Measurements from ENCODE around the gene NEUROD1. TPM values are rescaled to one million over a fixed set of nuclear protein-coding genes. Genes with fewer than 3 reads are reported as not detected.

The NEUROD1 gene
- total and polyA plus RNA-seq, 3 experiments from 2014 or later = not detected

- Mint-ChIP-seq H3K27me3 (peaks cover 72 to 85% of the 10 kb centered on the region in 2 donors), H3K4me1 (peaks cover 35 to 48% (median 42%) of the 10 kb centered on the region in 3 donors), H3K27ac (peak overlapping the region in 1 of 8 donors; percentile 48), H3K36me3 (peaks cover 0 to 1% (median 0%) of the 10 kb centered on the region in 3 donors), H3K4me3 (peak overlapping the region in 6 of 7 donors; percentile 60 to 73 (median 66)), H3K9me3 (peaks cover 0 to 10% (median 9%) of the 10 kb centered on the region in 5 donors)
- ChIA-PET CTCF (no interaction called here), POLR2A (no interaction called here)
- H3K9me3 ChIP-seq (ENCODE audit: low read length) = no peaks in the 10 kb centered on the region
- H3K27me3 ChIP-seq (ENCODE audit: insufficient read depth, low read length, poor library complexity, severe bottlenecking) = peaks cover 55% of the 10 kb centered on the region
- no peak overlapping the region for H3K4me3 ChIP-seq (ENCODE audit: low read length)
- no peak for DNase-seq
- H3K27ac ChIP-seq (ENCODE audit: low read depth, low read length) = no peak overlapping the region
- no peaks in the 10 kb centered on the region for H3K36me3 ChIP-seq (ENCODE audit: insufficient read depth, low read length)
- H3K4me1 ChIP-seq (ENCODE audit: insufficient read depth, low read length) = peaks cover 19% of the 10 kb centered on the region
Measured at GRCh38 chr2:181683518-181684453, 3.5 kb upstream of the NEUROD1 start.

- Histone ChIP-seq H3K27ac (ENCODE audit: low read depth, low read length) (no peak overlapping the region), H3K4me1 (ENCODE audit: insufficient read depth, low read length) (peaks cover 19% of the 10 kb centered on the region), H3K36me3 (ENCODE audit: insufficient read depth, low read length) (no peaks in the 10 kb centered on the region), H3K27me3 (ENCODE audit: insufficient read depth, low read length, poor library complexity, severe bottlenecking) (peaks cover 61% of the 10 kb centered on the region), H3K4me3 (ENCODE audit: low read length) (no peak overlapping the region), H3K9me3 (ENCODE audit: low read length) (no peaks in the 10 kb centered on the region)
- Mint-ChIP-seq H3K27ac (peak overlapping the region in 1 of 8 donors; percentile 48), H3K27me3 (peaks cover 81 to 92% of the 10 kb centered on the region in 2 donors), H3K36me3 (peaks cover 0 to 1% (median 0%) of the 10 kb centered on the region in 3 donors), H3K9me3 (peaks cover 0 to 15% (median 12%) of the 10 kb centered on the region in 5 donors), H3K4me3 (peak overlapping the region in 6 of 7 donors; percentile 60 to 73 (median 66)), H3K4me1 (peaks cover 36 to 53% (median 45%) of the 10 kb centered on the region in 3 donors)
- ChIA-PET CTCF (no interaction called here), POLR2A (no interaction called here)
- DNase-seq = no peak
Measured at GRCh38 chr2:181682795-181683517, 2.6 kb upstream of the NEUROD1 start.

- Histone ChIP-seq H3K4me3 (ENCODE audit: low read length) (no peak overlapping the region), H3K36me3 (ENCODE audit: insufficient read depth, low read length) (no peaks in the 10 kb centered on the region), H3K4me1 (ENCODE audit: insufficient read depth, low read length) (peaks cover 19% of the 10 kb centered on the region), H3K27me3 (ENCODE audit: insufficient read depth, low read length, poor library complexity, severe bottlenecking) (peaks cover 66% of the 10 kb centered on the region), H3K9me3 (ENCODE audit: low read length) (no peaks in the 10 kb centered on the region), H3K27ac (ENCODE audit: low read depth, low read length) (no peak overlapping the region)
- POLR2A ChIA-PET = no interaction called here
- H3K27me3 Mint-ChIP-seq = peaks cover 84 to 91% of the 10 kb centered on the region in 2 donors
- peaks cover 0 to 1% (median 0%) of the 10 kb centered on the region in 3 donors for H3K36me3 Mint-ChIP-seq
- peaks cover 39 to 57% (median 50%) of the 10 kb centered on the region in 3 donors for H3K4me1 Mint-ChIP-seq
- peak overlapping the region in 5 of 7 donors; percentile 16 to 72 (median 62) for H3K4me3 Mint-ChIP-seq
- peaks cover 0 to 18% (median 12%) of the 10 kb centered on the region in 5 donors for H3K9me3 Mint-ChIP-seq
- H3K27ac Mint-ChIP-seq = peak overlapping the region in 1 of 8 donors; percentile 9
- CTCF ChIA-PET = interaction anchor here (1.2 kb wide), 1 partner anchor 26 kb away, joined by 3 read pairs; no protein-coding TSS in a partner anchor
- no peak for DNase-seq
Measured at GRCh38 chr2:181682026-181682789, 1.9 kb upstream of the NEUROD1 start.

GRCh38 chr2:181680937-181681811 is 857 bp upstream of the NEUROD1 start:
- H3K36me3 Mint-ChIP-seq = peaks cover 0 to 1% (median 0%) of the 10 kb centered on the region in 3 donors
- no peak overlapping the region for H3K27ac ChIP-seq (ENCODE audit: low read depth, low read length)
- DNase-seq = no peak
- no peak overlapping the region for H3K4me3 ChIP-seq (ENCODE audit: low read length)
- H3K36me3 ChIP-seq (ENCODE audit: insufficient read depth, low read length) = no peaks in the 10 kb centered on the region
- H3K9me3 Mint-ChIP-seq = peaks cover 0 to 18% (median 14%) of the 10 kb centered on the region in 5 donors
- peaks cover 19% of the 10 kb centered on the region for H3K4me1 ChIP-seq (ENCODE audit: insufficient read depth, low read length)
- peaks cover 66% of the 10 kb centered on the region for H3K27me3 ChIP-seq (ENCODE audit: insufficient read depth, low read length, poor library complexity, severe bottlenecking)
- peak overlapping the region in 6 of 7 donors; percentile 37 to 88 (median 72) for H3K4me3 Mint-ChIP-seq
- ChIA-PET CTCF (interaction anchor here (1.2 kb wide), 1 partner anchor 25 kb away, joined by 3 read pairs; no protein-coding TSS in a partner anchor), POLR2A (no interaction called here)
- no peaks in the 10 kb centered on the region for H3K9me3 ChIP-seq (ENCODE audit: low read length)
- H3K4me1 Mint-ChIP-seq = peaks cover 39 to 57% (median 50%) of the 10 kb centered on the region in 3 donors
- peak overlapping the region in 3 of 8 donors; percentile 3 to 61 (median 29) for H3K27ac Mint-ChIP-seq
- peaks cover 82 to 89% of the 10 kb centered on the region in 2 donors for H3K27me3 Mint-ChIP-seq

- ChIA-PET CTCF (no interaction called here), POLR2A (no interaction called here)
- Histone ChIP-seq H3K4me1 (ENCODE audit: insufficient read depth, low read length) (peaks cover 19% of the 10 kb centered on the region), H3K36me3 (ENCODE audit: insufficient read depth, low read length) (no peaks in the 10 kb centered on the region), H3K9me3 (ENCODE audit: low read length) (no peaks in the 10 kb centered on the region), H3K4me3 (ENCODE audit: low read length) (no peak overlapping the region), H3K27me3 (ENCODE audit: insufficient read depth, low read length, poor library complexity, severe bottlenecking) (peaks cover 56% of the 10 kb centered on the region), H3K27ac (ENCODE audit: low read depth, low read length) (no peak overlapping the region)
- Mint-ChIP-seq H3K4me1 (peaks cover 35 to 51% (median 44%) of the 10 kb centered on the region in 3 donors), H3K27ac (peak overlapping the region in 1 of 8 donors; percentile 59), H3K36me3 (peaks cover 0 to 1% (median 0%) of the 10 kb centered on the region in 3 donors), H3K9me3 (peaks cover 0 to 18% (median 14%) of the 10 kb centered on the region in 5 donors), H3K4me3 (peak overlapping the region in 2 of 7 donors; percentile 15 to 63), H3K27me3 (peaks cover 70 to 82% of the 10 kb centered on the region in 2 donors)
- no peak for DNase-seq
Measured at GRCh38 chr2:181679544-181679979, 755 bp downstream of the NEUROD1 start.

- Mint-ChIP-seq H3K27me3 (peaks cover 71 to 82% of the 10 kb centered on the region in 2 donors), H3K27ac (peak overlapping the region in 2 of 8 donors; percentile 40 to 59), H3K36me3 (peaks cover 0 to 1% (median 0%) of the 10 kb centered on the region in 3 donors), H3K9me3 (peaks cover 0 to 18% (median 14%) of the 10 kb centered on the region in 5 donors), H3K4me3 (peak overlapping the region in 2 of 7 donors; percentile 32 to 83), H3K4me1 (peaks cover 33 to 46% (median 40%) of the 10 kb centered on the region in 3 donors)
- H3K36me3 ChIP-seq (ENCODE audit: insufficient read depth, low read length) = no peaks in the 10 kb centered on the region
- ChIA-PET CTCF (no interaction called here), POLR2A (no interaction called here)
- no peaks in the 10 kb centered on the region for H3K9me3 ChIP-seq (ENCODE audit: low read length)
- H3K4me3 ChIP-seq (ENCODE audit: low read length) = no peak overlapping the region
- no peak for DNase-seq
- H3K27me3 ChIP-seq (ENCODE audit: insufficient read depth, low read length, poor library complexity, severe bottlenecking) = peaks cover 51% of the 10 kb centered on the region
- H3K4me1 ChIP-seq (ENCODE audit: insufficient read depth, low read length) = peaks cover 19% of the 10 kb centered on the region
- no peak overlapping the region for H3K27ac ChIP-seq (ENCODE audit: low read depth, low read length)
Measured at GRCh38 chr2:181678861-181679543, 1.3 kb downstream of the NEUROD1 start.
